GM12878 (cell line): ENCODE data around the gene PYGB. TPM values are rescaled to one million over a fixed set of nuclear protein-coding genes. Genes with fewer than 3 reads are reported as not detected.

Experiments used
- ATAC-seq: fragments of 200-7000 bp; cut with Tn5 transposase; 3 replicates; pipeline ENCODE4 v1.9.1; 2020; ENCODE audit warnings: mild to moderate bottlenecking, moderate library complexity
- BruUV-seq: library from RNA; stranded (reverse); fragments of 400-500 nt; replicated peaks from 2 replicates; lab custom pipeline; 2021; lab: Mats Ljungman, UMichigan
- CTCF ChIA-PET: fragments of 300-600 bp; sonication (Branson Sonifier 250); formaldehyde crosslinking; extraction: SDS; loops from one replicate; lab custom pipeline; 2021; ENCODE audit warnings: inconsistent platforms; lab: Yijun Ruan, JAX
- POLR2A ChIA-PET: fragments of 350-600 bp; formaldehyde crosslinking; extraction: SDS; loops from one replicate; lab custom pipeline; 2021; ENCODE audit warnings: inconsistent platforms; lab: Charles Lee
- RAD21 ChIA-PET: fragments of 300-600 bp; sonication (Branson Sonifier 250); formaldehyde crosslinking; loops from one replicate; lab custom pipeline; 2023; ENCODE audit warnings: antibody characterized with exemption; ENCODE audit not compliant: unreplicated experiment; lab: Charles Lee
- SMC1A ChIA-PET: fragments of 300-600 bp; sonication (Branson Sonifier 250); formaldehyde crosslinking; loops from one replicate; lab custom pipeline; 2023; ENCODE audit not compliant: unreplicated experiment, uncharacterized antibody; lab: Charles Lee
- DNase-seq: peaks from one replicate; pipeline ENCODE4 v3.0.0-alpha.2; 2011; ENCODE audit warnings: low read depth, low spot score
- FAIRE-seq: peaks from 3 replicates; lab custom pipeline; 2011; peaks lifted over from hg19 to GRCh38; lab: Jason Lieb, UNC
- H2AFZ ChIP-seq: 2 replicates; pipeline ENCODE4 v1.6.0; 2011; ENCODE audit warnings: low read depth, low read length, control low read depth; ENCODE audit not compliant: control insufficient read depth
- H3K27ac ChIP-seq: 2 replicates; pipeline ENCODE4 v1.5.1; 2011; ENCODE audit warnings: control low read depth; ENCODE audit not compliant: control insufficient read depth, insufficient read depth
- H3K27me3 ChIP-seq, 2 experiments: replicated peaks in 1 of 2; 2 replicates each; pipeline versions ENCODE4 v1.6.0 to v1.6.1; 2011; ENCODE audit warnings: low read length in 1 of 2; ENCODE audit not compliant: control insufficient read depth in 2 of 2, insufficient read depth in 2 of 2
- H3K36me3 ChIP-seq, 2 experiments: 2 replicates each; pipeline ENCODE4 v1.5.1; 2011; ENCODE audit warnings: low read length in 1 of 2; ENCODE audit not compliant: control insufficient read depth in 2 of 2, insufficient read depth in 2 of 2
- H3K4me1 ChIP-seq: 2 replicates; pipeline ENCODE4 v1.6.1; 2011; ENCODE audit warnings: mild to moderate bottlenecking, low read length, moderate library complexity, mixed read lengths; ENCODE audit not compliant: control insufficient read depth, insufficient read depth
- H3K4me2 ChIP-seq: 2 replicates; pipeline ENCODE4 v1.6.0; 2011; ENCODE audit warnings: control low read depth; ENCODE audit not compliant: control insufficient read depth, insufficient read depth
- H3K4me3 ChIP-seq: fragments of 200-600 bp; sonication (generic); 2 replicates; pipeline ENCODE4 v1.5.1; 2016
- H3K79me2 ChIP-seq: 2 replicates; pipeline ENCODE4 v1.6.0; 2011; ENCODE audit warnings: low read length; ENCODE audit not compliant: control insufficient read depth, insufficient read depth
- H3K9ac ChIP-seq: 2 replicates; pipeline ENCODE4 v1.8.0; 2011; ENCODE audit warnings: low read length, control low read depth, mixed read lengths; ENCODE audit not compliant: control insufficient read depth, insufficient read depth
- H3K9me3 ChIP-seq: replicated peaks from 3 replicates; pipeline ENCODE4 v1.5.1; 2011; ENCODE audit warnings: mild to moderate bottlenecking, low read length; ENCODE audit not compliant: control insufficient read depth, insufficient read depth
- H4K20me1 ChIP-seq: 2 replicates; pipeline ENCODE4 v1.6.0; 2011; ENCODE audit not compliant: control insufficient read depth, insufficient read depth
- BHLHE40 ChIP-seq, 2 experiments: fragments of 450-650 bp in 1 of 2; IDR thresholded peaks; 2 replicates each; pipeline ENCODE4 v1.6.1; 2011 to 2017; ENCODE audit warnings: low read depth in 2 of 2, borderline replicate concordance in 1 of 2, improper control_type of control experiment in 1 of 2, low read length in 1 of 2, mild to moderate bottlenecking in 1 of 2
- BRCA1 ChIP-seq: IDR thresholded peaks from 2 replicates; pipeline ENCODE4 v1.6.1; 2011; ENCODE audit warnings: low read depth, low read length, improper control_type of control experiment
- FOS ChIP-seq: IDR thresholded peaks from 3 replicates; pipeline ENCODE4 v1.6.1; 2011; ENCODE audit warnings: borderline replicate concordance; ENCODE audit not compliant: insufficient read length; ENCODE audit errors: extremely low read depth
- MXI1 ChIP-seq: fragments of 150-350 bp; IDR thresholded peaks from 2 replicates; pipeline ENCODE4 v1.6.1; 2011; ENCODE audit warnings: low read depth, mild to moderate bottlenecking, inconsistent platforms, low read length, improper control_type of control experiment
- PAX5 ChIP-seq: IDR thresholded peaks from 2 replicates; pipeline ENCODE4 v1.6.1; 2011; ENCODE audit warnings: low read depth, low read length, borderline replicate concordance
- ZNF384 ChIP-seq: IDR thresholded peaks from 2 replicates; pipeline ENCODE4 v1.6.1; 2012; ENCODE audit warnings: low read depth, mild to moderate bottlenecking, low read length, improper control_type of control experiment, borderline replicate concordance
- WGBS: methylation state at CpG from one replicate; pipeline ENCODE4 v1.1.6; 2016; ENCODE audit warnings: low lambda C conversion rate; ENCODE audit not compliant: insufficient replicate concordance, insufficient coverage; ENCODE audit errors: missing lambda C conversion rate; 5-methylcytosine and 5-hydroxymethylcytosine counted together
- in situ Hi-C: fragments of 300-500 bp; cut with MboI; formaldehyde crosslinking; loops from 9 replicates; pipeline ENCODE4 v1.14.3; 2018; ENCODE audit warnings: mixed read lengths
- intact Hi-C: fragments of 100-400 bp; cut with micrococcal nuclease; formaldehyde crosslinking; loops from one replicate; pipeline ENCODE4 v1.14.2; 2022; ENCODE audit not compliant: unreplicated experiment
- polyA plus RNA-seq, 11 experiments: library from polyadenylated mRNA; depleted of rRNA in 4 of 11; unstranded in 6 of 11; stranded (reverse) in 5 of 11; fragments of >200 nt; fragmentation: Nextera tagmentation in 4 of 11; fragmentation: Illumina TruSeq in 1 of 11; extraction: Ambion mirVana in 4 of 11; extraction: Trizol in 1 of 11; gene quantifications; 1 replicate in 1 of 11; 2 replicates in 10 of 11; pipeline versions ENCODE4 v1.2.1 to v1.2.3, GENCODE V29; 2011 to 2016; ENCODE audit warnings: inconsistent platforms in 2 of 11, missing spikeins in 2 of 11, low read depth in 1 of 11
- total RNA-seq, 4 experiments: library from RNA; depleted of rRNA in 3 of 4; stranded (reverse); fragments of >200 nt in 3 of 4; fragmentation: Illumina TruSeq in 1 of 4; extraction: Trizol in 1 of 4; gene quantifications; 2 replicates each; pipeline versions ENCODE4 v1.2.1 to v1.2.3, GENCODE V29; 2013 to 2021
- TF ChIP-seq, protein P1 (sequence below): IDR thresholded peaks from 2 replicates; pipeline ENCODE4 v1.6.1; 2012; ENCODE audit warnings: low read depth, low read length, improper control_type of control experiment
- TF ChIP-seq, protein P2 (sequence below): IDR thresholded peaks from 2 replicates; pipeline ENCODE4 v1.6.1; 2011; ENCODE audit warnings: low read depth, mild to moderate bottlenecking, low read length, moderate library complexity, borderline replicate concordance; ENCODE audit errors: extremely low read depth

The PYGB gene
- total and polyA plus RNA-seq, 10 of the 15 experiments (the other 5 are each of a cell fraction or from before 2014, with no cell fraction given) = 0.34 to 33.5 (median 21.8) TPM

DNA sequence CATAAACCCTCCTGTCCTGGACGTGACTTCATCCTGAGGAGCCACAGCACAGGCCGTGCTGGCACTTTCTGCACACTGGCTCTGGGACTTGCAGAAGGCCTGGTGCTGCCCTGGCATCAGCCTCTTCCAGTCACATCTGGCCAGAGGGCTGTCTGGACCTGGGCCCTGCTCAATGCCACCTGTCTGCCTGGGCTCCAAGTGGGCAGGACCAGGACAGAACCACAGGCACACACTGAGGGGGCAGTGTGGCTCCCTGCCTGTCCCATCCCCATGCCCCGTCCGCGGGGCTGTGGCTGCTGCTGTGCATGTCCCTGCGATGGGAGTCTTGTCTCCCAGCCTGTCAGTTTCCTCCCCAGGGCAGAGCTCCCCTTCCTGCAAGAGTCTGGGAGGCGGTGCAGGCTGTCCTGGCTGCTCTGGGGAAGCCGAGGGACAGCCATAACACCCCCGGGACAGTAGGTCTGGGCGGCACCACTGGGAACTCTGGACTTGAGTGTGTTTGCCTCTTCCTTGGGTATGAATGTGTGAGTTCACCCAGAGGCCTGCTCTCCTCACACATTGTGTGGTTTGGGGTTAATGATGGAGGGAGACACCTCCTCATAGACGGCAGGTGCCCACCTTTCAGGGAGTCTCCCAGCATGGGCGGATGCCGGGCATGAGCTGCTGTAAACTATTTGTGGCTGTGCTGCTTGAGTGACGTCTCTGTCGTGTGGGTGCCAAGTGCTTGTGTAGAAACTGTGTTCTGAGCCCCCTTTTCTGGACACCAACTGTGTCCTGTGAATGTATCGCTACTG, 22.0 kb upstream of the PYGB start:
- WGBS = 83% methylated on average over 16 of the region's 16 CpGs
- BruUV-seq = no TSS peak
- H3K4me2 ChIP-seq = no peak overlapping the region
- no peak overlapping the region for H3K27ac ChIP-seq
- H2AFZ ChIP-seq = no peak overlapping the region
- no peaks in the 10 kb centered on the region for H3K79me2 ChIP-seq
- no peak for ATAC-seq
- intact Hi-C loops = no loop called here
- no peaks in the 10 kb centered on the region; a peak in 2 of 4 replicates for H3K36me3 ChIP-seq
- peaks cover 3% of the 10 kb centered on the region for H3K4me1 ChIP-seq
- no peak for FAIRE-seq
- H3K27me3 ChIP-seq = no peaks in the 10 kb centered on the region
- POLR2A ChIA-PET = no interaction called here
- H3K9ac ChIP-seq = no peak overlapping the region
- RAD21 ChIA-PET = no interaction called here
- SMC1A ChIA-PET = no interaction called here
- no peaks in the 10 kb centered on the region for H3K9me3 ChIP-seq
- no peak for TF ChIP-seq ZNF384
- TF ChIP-seq, protein P1, sequence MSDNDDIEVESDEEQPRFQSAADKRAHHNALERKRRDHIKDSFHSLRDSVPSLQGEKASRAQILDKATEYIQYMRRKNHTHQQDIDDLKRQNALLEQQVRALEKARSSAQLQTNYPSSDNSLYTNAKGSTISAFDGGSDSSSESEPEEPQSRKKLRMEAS = no peak
- no peak for TF ChIP-seq MXI1
- TF ChIP-seq BRCA1 = no peak
- TF ChIP-seq, protein P2, sequence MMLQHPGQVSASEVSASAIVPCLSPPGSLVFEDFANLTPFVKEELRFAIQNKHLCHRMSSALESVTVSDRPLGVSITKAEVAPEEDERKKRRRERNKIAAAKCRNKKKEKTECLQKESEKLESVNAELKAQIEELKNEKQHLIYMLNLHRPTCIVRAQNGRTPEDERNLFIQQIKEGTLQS = no peak
- no peak for TF ChIP-seq PAX5
- no peak for TF ChIP-seq BHLHE40 (IDR thresholded peaks at IDR 0.05; ENCODE audit: borderline replicate concordance in 1 of 2, low read depth in 2 of 2, low read length in 1 of 2)
- no peak for TF ChIP-seq FOS
- no peak for DNase-seq
- H4K20me1 ChIP-seq = no peaks in the 10 kb centered on the region
- in situ Hi-C loops = no loop called here
- H3K4me3 ChIP-seq = no peak overlapping the region
- CTCF ChIA-PET = no interaction called here
